DMS53 (cell line): ENCODE data around the gene FIBCD1.

Source experiments
- DNase-seq: peaks from one replicate; lab custom pipeline; 2025; lab: John Stamatoyannopoulos, UW

FIBCD1 gene

GRCh38 chr9:130860458-130861316 is 78.4 kb downstream of the FIBCD1 start:
- no peak for DNase-seq

GRCh38 chr9:130858739-130859705 is 80.0 kb downstream of the FIBCD1 start:
- DNase-seq, result no peak

GRCh38 chr9:130857864-130858738 is 80.9 kb downstream of the FIBCD1 start:
- DNase-seq, result no peak

GRCh38 chr9:130856474-130856873 is 82.6 kb downstream of the FIBCD1 start:
- no peak for DNase-seq

GRCh38 chr9:130854835-130855234 is 84.2 kb downstream of the FIBCD1 start:
- DNase-seq, result no peak

GRCh38 chr9:130854092-130854491 is 85.0 kb downstream of the FIBCD1 start:
- no peak for DNase-seq

GRCh38 chr9:130852801-130853200 is 86.2 kb downstream of the FIBCD1 start:
- DNase-seq, result no peak
